Middle frontal gyrus (tissue), 1 donor: ENCODE results near the gene TMEM255B.
"Not testable (repeated sequence)": the region's sequence is repeated elsewhere in the genome, so short reads cannot be mapped to it uniquely, and the experiment has no call there.

Experiments
- DNase-seq: peaks from one replicate; pipeline ENCODE4 v3.0.0-alpha.2; 2015; ENCODE audit warnings: low spot score; ENCODE audit errors: extremely low spot score

Gene TMEM255B

GRCh38 chr13:113815151-113816058, 56.4 kb downstream of the TMEM255B start:
- DNase-seq = no peak

GRCh38 chr13:113816254-113816929, 57.4 kb downstream of the TMEM255B start:
- no peak for DNase-seq

DNA sequence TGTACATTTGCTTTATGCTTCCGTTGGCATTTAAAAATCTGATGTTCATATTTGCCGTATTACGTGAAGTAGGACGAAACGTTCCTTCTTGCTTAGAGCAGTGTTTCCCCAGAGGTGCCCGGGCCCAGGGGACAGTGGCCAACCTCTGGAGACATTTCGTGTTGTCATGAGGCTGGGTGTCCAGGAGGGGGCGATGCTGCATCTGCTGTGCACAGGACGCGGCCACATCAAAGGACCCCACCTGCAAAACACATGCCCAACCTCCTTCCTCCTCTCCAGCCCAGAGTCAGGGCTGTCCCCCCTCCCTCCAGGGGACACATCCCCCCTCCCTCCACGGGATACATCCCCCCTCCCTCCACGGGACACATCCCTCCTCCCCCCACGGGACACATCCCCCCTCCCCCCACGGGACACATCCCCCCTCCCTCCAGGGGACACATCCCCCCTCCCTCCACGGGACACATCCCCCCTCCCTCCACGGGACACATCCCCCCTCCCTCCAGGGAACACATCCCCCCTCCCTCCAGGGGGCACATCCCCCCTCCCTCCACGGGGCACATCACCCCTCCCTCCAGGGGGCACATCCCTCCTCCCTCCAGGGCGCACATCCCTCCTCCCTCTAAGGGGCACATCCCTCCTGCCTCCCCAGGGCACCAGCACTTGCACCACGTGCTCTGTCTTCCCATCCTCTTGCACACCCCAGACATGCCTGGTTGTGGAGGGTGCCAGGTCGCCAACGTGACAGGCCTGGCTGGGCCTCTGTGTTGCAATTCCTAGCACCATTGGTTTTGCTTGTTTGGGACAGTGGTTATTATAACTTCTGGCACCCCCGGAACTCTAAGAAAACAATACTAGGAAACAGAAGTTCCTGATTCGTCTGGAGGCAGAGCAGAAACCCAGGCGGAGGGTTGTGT, 58.2 kb downstream of the TMEM255B start:
- DNase-seq = no peak

GRCh38 chr13:113817860-113818691, 59.0 kb downstream of the TMEM255B start:
- DNase-seq = no peak

GRCh38 chr13:113818700-113819295, 59.8 kb downstream of the TMEM255B start:
- no peak for DNase-seq

DNA sequence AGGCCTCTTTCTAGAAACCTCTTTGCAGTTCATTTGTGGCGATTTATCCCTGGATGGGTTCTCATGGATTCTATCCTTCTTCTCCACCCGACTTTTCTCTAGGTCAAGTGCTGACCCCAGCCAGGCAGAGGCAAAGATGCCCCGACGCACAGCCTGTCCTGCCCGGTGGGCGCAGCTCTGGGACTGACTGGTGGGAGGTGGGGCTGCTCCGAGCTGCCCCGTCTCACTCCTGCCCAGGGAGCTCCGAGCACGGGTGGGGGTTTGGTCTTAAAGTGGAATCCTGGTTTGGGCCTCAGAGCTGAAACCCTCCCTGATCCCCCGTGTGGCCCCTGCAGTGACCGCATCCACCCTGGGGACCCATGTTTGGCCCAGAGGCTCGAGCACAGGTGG, 60.3 kb downstream of the TMEM255B start:
- DNase-seq = no peak

DNA sequence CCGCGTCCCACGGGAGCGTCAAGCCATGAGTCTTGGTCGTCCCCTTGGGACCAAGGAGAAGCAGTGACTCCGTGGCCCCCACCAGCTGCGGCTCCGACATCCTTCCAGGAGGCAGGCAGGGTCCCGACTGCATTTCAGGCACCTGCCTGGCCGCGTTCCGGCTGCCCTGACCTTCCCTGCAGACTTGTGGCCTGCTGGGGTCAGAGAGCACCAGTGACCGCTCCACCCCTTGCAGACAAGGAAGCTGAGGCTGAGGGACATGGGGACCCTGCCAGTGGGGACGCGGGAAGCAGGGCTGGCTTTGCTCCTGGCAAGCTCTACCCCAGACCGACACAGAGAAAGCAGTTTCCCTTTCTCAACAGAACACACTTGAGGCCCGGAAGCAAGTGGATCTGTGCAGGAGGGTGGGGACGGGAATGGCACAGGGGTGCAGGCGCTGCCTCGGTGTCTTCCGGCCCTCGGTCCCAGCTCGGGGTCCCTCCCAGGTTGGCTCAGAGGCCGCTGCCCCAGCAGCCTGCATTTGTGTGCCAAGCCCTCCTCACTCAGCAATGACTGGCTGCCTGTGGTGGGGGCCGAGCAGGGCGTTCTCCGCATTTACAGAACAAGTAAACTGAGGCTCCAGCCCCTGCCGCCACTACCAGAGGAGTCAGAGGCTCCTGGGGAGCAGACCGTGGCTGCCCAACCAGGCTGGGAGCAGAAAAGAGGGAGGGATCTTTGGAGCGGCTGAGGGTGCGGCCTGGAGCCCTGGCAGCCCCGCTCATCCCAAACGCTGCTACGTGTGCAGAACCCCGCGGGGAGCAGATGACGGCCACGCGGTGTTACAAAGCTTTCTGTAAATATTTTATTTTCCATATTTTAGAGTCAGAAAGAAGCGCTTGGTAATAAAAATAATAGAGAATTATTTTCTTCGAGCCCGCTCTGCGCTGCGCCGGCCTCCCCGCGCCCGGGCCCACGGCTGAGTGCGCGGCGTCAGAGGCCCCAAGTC, 61.0 kb downstream of the TMEM255B start:
- no peak for DNase-seq

GRCh38 chr13:113820813-113821651, 62.0 kb downstream of the TMEM255B start:
- peak; percentile 63 for DNase-seq

- no peak for DNase-seq
Measured at GRCh38 chr13:113821847-113822246, 62.8 kb downstream of the TMEM255B start.

DNA sequence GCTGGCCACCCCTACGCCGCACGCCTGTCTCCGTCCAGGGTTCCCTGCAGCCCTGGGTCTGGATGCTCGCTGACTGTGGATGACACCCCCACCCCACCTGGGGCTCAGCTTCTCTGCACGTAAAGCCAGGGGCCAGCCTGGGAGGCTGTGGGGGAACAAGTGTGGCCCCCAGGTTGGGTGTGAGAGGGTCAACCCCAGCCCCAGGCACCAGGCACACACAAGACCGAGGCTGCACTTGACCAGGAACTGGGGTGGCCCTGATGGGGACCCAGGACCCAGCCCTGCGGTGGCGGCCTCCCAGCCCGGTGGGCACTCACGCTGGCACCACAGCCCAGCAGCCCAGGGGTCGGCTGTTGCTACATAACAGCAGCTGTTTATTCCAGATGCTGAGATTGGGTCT, 63.2 kb downstream of the TMEM255B start:
- DNase-seq = no peak

DNA sequence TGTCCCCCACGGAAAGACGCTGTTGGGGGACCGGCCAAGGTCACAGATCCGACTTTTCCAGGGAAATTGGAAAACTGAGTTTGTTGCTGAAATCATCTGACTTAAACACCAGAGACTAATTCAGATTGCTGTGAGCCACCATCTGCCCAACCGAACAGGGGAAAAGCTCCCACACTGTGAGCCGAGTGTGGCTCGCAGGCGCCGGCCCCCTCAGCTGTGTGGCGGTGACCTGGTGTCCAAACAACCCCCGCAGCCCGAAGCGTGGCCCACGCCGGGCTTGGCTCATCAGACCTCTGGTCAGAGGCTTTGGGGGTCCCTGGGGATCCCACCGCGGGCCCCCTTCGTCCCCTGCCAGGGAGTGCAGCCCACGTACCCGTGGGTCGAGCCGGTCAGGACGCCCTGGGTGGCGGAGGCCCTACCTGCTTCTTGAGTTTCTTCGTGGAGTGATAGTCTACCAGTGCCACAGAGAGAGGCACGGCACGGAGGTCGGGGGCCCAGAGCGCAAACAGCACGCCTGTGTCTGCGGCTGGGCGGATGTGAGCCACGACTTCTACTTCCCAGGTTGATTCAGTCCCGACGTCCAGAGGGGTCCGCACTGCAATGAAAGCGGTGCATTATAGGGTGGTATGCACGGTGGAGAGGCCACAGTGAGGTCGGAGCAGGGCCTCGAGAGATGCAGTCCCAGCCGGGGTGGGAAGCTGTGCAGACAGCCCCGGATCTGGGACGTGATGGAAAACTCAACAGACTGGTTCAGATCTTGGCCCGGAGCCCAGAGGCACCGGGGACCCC, 64.1 kb downstream of the TMEM255B start:
- DNase-seq = no peak

GRCh38 chr13:113823771-113824170, 64.7 kb downstream of the TMEM255B start:
- no peak for DNase-seq

DNA sequence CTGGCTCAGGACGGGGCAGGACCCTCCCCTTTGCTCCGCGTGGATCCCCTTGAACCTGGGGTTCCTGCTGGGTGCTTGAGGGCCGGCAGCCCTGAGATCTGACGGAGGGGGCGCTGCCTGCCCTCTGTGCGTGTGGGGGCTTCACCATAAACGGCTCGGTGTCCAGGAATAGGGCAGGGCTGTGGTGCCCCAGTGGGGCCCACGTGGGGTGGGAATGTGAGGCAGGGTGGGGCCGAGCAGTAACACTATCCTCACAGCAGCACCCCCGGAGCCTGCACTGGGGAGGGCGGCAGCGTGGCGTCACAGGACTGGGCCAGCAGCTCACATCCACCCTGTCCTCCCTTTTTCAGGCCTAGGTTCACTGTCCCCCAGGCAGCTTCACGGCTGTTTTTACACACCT, 66.8 kb downstream of the TMEM255B start:
- no peak for DNase-seq

DNA sequence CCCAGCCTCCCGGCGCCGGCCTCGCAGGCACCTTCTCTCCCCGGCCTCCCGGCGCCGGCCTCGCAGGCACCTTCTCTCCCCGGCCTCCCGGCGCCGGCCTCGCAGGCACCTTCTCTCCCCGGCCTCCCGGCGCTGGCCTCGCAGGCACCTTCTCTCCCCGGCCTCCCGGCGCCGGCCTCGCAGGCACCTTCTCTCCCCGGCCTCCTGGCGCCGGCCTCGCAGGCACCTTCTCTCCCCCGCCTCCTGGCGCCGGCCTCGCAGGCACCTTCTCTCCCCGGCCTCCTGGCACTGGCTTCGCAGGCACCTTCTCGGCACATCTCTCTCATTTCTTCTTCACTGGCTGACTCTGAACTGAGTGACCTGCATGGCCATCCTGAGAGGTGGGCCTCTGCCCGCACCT, 67.4 kb downstream of the TMEM255B start:
- DNase-seq = not testable (repeated sequence)

DNA sequence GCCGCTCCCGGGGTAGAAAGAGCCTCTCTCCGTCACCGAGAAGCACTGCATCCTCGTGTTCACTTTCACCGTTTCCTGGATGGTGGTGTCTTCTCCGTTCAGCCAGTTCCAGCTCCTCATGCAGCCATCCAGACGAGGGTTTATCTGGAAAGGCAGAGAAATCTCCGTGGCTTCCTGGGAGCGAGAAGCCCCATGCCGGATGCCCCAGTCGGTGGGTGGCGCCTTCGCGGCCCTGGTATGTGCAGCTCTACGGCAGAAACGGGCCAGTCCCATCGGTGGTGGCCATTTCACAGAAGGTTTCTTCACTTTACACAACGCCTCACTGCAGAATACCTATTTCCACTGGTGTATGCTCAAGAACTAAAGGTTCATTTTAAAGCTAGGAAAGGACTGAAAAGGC, 68.0 kb downstream of the TMEM255B start:
- no peak for DNase-seq

DNA sequence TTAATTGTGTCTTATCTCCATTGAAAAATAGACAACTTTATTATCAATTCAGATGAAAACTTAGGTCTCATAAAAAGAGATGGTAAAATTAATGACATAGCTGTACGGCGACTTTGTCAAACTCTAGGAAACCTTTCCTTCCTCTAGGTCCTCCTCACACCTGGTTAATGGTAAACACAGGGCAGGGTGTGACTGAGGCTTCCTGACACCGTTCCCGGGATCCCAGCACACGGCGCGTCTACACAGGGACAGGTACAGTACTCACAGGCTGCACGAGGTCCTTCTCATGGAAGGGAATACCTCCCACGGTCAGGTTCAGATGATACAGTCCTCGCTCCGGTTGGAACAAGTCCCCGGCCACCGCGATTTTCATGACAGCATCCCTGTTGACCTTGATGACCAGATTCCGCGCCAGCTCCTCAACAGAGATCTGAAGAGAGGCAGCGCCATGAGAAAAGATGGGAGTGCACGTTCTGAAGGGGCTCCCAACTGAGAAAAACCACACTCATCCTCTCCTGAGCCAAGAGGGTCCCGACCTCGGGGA, 69.3 kb downstream of the TMEM255B start:
- no peak for DNase-seq

DNA sequence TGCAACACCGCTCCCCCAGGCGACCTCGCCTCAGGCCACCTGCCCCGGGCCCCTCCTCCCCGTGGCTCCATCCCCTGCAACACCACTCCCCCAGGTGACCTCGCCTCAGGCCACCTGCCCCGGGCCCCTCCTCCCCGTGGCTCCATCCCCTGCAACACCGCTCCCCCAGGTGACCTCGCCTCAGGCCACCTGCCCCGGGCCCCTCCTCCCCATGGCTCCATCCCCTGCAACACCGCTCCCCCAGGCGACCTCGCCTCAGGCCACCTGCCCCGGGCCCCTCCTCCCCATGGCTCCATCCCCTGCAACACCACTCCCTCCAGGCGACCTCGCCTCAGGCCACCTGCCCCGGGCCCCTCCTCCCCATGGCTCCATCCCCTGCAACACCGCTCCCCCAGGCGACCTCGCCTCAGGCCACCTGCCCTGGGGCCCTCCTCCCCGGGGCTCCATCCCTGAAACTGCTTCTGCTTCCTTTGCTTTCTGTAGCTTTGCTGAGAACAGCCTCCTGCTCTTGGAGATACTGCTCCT, 71.5 kb downstream of the TMEM255B start:
- DNase-seq = not testable (repeated sequence)
